ENCODE measurements around the gene CDON.

- TF ChIP-seq POLR2A (IDR thresholded peaks at IDR 0.05; ENCODE audit: low read length): no peak
- no peak for TF ChIP-seq GATA1 (IDR thresholded peaks at IDR 0.05; ENCODE audit: low read depth, low read length)
These were observed 104.9 kb downstream of the CDON start for GRCh38 chr11:125957618-125958332.
